Loucy (cell line): ENCODE results near the gene HUNK.

Experiments
- EZH2phosphoT487 ChIP-seq: fragments of 200-600 bp; IDR thresholded peaks from 2 replicates; pipeline ENCODE4 v1.6.1; 2018; ENCODE audit warnings: antibody characterized with exemption, mild to moderate bottlenecking, moderate library complexity, borderline replicate concordance
- TF ChIP-seq, protein P1 (sequence below): fragments of 200-600 bp; sonication (generic); conservative IDR thresholded peaks from 2 replicates; pipeline ENCODE4 v1.5.1; 2014; ENCODE audit warnings: mild to moderate bottlenecking, antibody characterized with exemption, low read length

GRCh38 chr21:31902438-31902837 lies 29.6 kb downstream of the HUNK start:
- TF ChIP-seq, protein P1, sequence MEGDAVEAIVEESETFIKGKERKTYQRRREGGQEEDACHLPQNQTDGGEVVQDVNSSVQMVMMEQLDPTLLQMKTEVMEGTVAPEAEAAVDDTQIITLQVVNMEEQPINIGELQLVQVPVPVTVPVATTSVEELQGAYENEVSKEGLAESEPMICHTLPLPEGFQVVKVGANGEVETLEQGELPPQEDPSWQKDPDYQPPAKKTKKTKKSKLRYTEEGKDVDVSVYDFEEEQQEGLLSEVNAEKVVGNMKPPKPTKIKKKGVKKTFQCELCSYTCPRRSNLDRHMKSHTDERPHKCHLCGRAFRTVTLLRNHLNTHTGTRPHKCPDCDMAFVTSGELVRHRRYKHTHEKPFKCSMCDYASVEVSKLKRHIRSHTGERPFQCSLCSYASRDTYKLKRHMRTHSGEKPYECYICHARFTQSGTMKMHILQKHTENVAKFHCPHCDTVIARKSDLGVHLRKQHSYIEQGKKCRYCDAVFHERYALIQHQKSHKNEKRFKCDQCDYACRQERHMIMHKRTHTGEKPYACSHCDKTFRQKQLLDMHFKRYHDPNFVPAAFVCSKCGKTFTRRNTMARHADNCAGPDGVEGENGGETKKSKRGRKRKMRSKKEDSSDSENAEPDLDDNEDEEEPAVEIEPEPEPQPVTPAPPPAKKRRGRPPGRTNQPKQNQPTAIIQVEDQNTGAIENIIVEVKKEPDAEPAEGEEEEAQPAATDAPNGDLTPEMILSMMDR = no peak
- TF ChIP-seq EZH2phosphoT487 = no peak
